HCT116 (cell line): ENCODE data around the gene RAB32.

Experiments used
- CEBPB ChIP-seq: IDR thresholded peaks from 2 replicates; pipeline ENCODE4 v1.6.1; 2012; ENCODE audit warnings: low read depth
- CTCF ChIP-seq, 3 experiments: fragments of 200-600 bp in 1 of 3; sonication (generic) in 1 of 3; IDR thresholded peaks in 2 of 3; conservative IDR thresholded peaks in 1 of 3; 2 replicates each; pipeline ENCODE4 v1.5.1; 2012 to 2017; ENCODE audit warnings: low read depth in 2 of 3, low read length in 2 of 3, antibody characterized with exemption in 1 of 3, borderline replicate concordance in 1 of 3, control low read depth in 1 of 3, mild to moderate bottlenecking in 1 of 3, mixed read lengths in 1 of 3, mixed run types in 1 of 3, moderate library complexity in 1 of 3; ENCODE audit not compliant: insufficient read depth in 1 of 3
- RAD21 ChIP-seq: IDR thresholded peaks from 2 replicates; pipeline ENCODE4 v1.6.1; 2012; ENCODE audit warnings: low read depth, mild to moderate bottlenecking
- ZBTB33 ChIP-seq: IDR thresholded peaks from 2 replicates; pipeline ENCODE4 v1.6.1; 2011; ENCODE audit warnings: mild to moderate bottlenecking, low read length, moderate library complexity; ENCODE audit not compliant: insufficient replicate concordance; ENCODE audit errors: extremely low read depth
- ZFX ChIP-seq: fragments of 450-650 bp; IDR thresholded peaks from 2 replicates; pipeline ENCODE4 v1.6.1; 2017

DNA sequence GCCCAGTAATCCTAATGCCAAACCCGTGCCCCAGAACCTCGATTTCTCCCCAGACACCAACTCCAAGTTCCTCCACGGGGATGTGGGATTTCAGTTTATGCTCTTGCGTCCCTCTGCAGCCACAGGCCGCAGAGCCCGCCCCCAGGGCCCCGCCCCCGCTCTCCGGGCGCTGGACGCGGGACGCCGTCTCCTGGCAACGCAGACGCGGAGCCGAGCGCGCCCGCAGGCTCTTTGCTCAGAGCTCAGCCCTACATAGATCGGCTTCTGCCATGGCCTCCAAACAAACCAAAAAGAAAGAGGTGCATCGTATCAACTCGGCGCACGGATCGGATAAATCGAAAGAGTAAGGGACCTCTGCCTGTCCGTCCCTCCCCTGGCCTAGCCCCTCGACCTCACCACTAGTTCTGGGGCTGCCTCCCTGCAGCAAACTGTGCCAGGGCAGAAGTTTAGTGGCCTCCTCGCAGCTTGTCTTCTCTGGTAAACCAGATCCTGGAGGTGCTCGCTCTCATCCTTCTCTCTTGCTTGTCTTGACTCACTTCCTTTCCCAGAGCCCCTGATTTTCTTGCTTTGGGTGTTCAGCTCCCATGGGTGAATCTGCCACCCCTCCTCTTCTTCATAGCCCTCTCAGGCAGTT lies 55.3 kb downstream of the RAB32 start, which contains the start of gene ADGB:
- no peak for TF ChIP-seq CEBPB
- no peak for TF ChIP-seq CTCF (IDR thresholded peaks at IDR 0.05 in 2 of 3, conservative IDR thresholded peaks at IDR 0.05 in 1 of 3; ENCODE audit: borderline replicate concordance in 1 of 3, insufficient read depth in 1 of 3, low read depth in 2 of 3, low read length in 2 of 3)
- TF ChIP-seq ZFX, result no peak
- no peak for TF ChIP-seq RAD21
- TF ChIP-seq ZBTB33, result no peak
